Subcutaneous adipose tissue (tissue), 4 donors: ENCODE results near the gene SMAP2. TPM values are rescaled to one million over a fixed set of nuclear protein-coding genes. Genes with fewer than 3 reads are reported as not detected.

ENCODE experiments used
- total RNA-seq, 4 donors: library from RNA; depleted of rRNA; stranded (reverse); fragments of >200 nt; gene quantifications; one replicate each; pipeline ENCODE4 v1.1.0, GENCODE V29; 2016
- TF ChIP-seq, protein P1 (sequence below): fragments of 450-650 bp; IDR thresholded peaks from one replicate; pipeline ENCODE4 v1.5.1; 2016; ENCODE audit warnings: low read depth, mild to moderate bottlenecking, control low read depth, antibody characterized with exemption, moderate library complexity

SMAP2 gene
- total RNA-seq, 4 donors from 2014 or later, result 51.0 to 110 (median 72.2) TPM

GRCh38 chr1:40395190-40396175 lies 22.0 kb downstream of the SMAP2 start:
- TF ChIP-seq, protein P1, sequence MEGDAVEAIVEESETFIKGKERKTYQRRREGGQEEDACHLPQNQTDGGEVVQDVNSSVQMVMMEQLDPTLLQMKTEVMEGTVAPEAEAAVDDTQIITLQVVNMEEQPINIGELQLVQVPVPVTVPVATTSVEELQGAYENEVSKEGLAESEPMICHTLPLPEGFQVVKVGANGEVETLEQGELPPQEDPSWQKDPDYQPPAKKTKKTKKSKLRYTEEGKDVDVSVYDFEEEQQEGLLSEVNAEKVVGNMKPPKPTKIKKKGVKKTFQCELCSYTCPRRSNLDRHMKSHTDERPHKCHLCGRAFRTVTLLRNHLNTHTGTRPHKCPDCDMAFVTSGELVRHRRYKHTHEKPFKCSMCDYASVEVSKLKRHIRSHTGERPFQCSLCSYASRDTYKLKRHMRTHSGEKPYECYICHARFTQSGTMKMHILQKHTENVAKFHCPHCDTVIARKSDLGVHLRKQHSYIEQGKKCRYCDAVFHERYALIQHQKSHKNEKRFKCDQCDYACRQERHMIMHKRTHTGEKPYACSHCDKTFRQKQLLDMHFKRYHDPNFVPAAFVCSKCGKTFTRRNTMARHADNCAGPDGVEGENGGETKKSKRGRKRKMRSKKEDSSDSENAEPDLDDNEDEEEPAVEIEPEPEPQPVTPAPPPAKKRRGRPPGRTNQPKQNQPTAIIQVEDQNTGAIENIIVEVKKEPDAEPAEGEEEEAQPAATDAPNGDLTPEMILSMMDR, result no peak

DNA sequence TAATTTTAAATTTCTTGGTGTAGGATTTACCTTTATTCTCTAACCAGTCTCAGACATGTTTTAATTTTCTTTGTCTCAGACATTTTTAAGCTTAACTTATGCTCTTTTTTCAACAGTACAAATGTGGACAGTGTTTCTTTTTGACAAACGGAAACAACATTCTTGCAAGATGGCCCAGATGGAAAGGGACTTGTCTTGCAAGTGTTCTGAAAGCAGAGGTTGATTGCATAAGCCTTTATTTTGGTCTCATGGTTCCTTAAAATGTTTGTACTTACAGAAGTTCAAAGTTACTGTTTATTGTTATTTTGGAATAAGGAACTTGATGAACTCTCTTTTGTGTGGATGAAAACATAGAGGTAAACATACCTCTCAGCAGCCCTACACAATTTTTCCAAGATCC lies 22.9 kb downstream of the SMAP2 start:
- TF ChIP-seq, protein P1, result no peak

- TF ChIP-seq, protein P1, result no peak
Measured at GRCh38 chr1:40397258-40397657, 23.7 kb downstream of the SMAP2 start.

- TF ChIP-seq, protein P1, result no peak
Measured at GRCh38 chr1:40399984-40400704, 26.6 kb downstream of the SMAP2 start.

DNA sequence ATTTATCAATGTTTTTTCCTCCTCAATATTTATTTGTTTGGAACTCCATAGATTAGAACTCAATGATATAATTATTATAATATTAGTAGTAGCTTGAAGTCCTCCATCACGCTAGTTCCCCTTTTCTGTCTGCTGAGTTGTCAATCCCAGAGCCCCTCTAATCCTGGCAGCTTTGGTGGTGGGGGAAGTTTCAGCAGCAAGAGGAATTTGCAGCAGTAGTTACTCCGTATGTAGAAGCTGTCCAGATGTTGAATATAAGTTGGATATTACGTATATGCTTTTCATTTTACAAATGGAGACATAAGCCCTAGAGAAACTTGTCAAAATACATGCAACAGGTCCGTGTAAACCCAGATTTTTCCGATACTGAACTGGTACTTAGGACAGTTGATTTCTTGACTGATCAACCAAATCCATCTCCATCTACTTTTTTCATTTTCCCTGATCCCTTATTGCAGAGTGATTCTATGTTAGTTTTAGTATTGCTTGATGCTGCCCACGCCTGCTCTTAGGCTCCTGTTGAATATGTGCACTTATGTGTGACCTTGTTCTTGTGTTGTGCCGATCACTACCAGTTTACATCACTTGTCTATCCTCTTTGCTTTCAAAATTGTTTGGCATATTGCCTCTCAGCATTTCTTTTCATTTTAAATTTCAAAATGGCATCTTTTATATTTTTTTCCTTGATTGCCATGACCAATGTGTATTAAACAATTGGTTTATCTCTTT lies 28.1 kb downstream of the SMAP2 start:
- TF ChIP-seq, protein P1, result no peak

- TF ChIP-seq, protein P1, result no peak
Measured at GRCh38 chr1:40404670-40405462, 31.3 kb downstream of the SMAP2 start.
